Posterior cingulate gyrus (tissue), 11 donors: ENCODE results near the gene LGALS3BP.

Source experiments
- DNase-seq, 10 donors: peaks; one replicate each; pipeline versions ENCODE4 v3.0.0 to v3.0.0-alpha.2; 2020 to 2021; ENCODE audit warnings: mixed read lengths in 3 of 10
- intact Hi-C: fragments of 100-400 bp; cut with DNase I; formaldehyde crosslinking; loops from one replicate; pipeline ENCODE4 v1.15.1; 2023

Gene LGALS3BP

DNA sequence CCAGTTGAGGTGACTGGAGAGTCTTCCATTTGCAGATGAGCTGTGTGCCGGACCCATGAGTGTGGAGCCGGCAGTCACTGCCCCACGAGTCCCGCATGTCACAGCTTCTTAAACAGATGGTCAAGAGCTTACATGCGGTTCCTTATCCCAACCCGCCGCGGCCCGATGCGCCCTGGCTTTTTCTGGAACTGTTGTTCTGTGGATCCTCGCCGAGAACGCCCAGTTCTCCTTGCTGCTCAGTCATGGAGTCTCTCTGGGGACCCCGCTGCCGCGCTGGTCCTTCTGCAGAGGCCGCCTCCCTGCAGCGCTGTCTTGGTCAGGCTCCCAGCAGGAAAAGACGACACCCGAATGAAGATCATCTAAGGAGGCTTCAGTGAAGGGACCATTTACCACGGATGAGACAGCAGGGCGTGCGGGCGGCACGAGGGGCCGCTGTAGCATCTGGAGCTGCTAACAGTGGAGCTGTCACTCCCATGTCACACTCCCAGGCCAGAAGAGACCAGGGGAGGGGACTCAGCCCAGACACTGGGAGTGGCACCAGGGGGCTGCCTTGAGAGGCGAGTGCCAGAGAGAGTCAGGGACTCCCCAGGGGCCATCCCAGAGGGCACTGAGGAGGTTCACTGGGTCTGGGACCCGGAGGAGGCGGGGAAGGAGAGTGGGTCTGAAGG, 10.8 kb upstream of the LGALS3BP start:
- DNase-seq: peak in 5 of 10 donors; percentile 8 to 79 (median 67)

DNA sequence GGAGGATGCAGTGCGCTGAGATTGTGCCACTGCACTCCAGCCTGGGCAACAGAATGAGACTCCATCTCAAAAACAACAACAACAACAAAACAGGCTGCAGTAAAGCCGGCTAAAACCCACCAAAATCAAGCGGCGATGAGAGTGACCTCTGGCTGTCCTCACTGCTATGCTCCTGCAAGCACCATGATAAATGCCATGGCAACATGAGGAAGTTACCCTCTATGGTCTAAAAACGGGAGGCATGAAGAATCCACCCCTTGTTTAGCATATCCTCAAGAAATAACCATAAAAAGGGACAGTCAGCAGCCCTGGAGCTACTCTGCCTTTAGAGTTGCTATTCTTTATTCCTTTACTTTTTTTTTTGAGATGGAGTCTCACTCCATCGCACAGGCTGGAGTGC, 8.4 kb upstream of the LGALS3BP start:
- intact Hi-C loops: no loop called here
- DNase-seq: peak in 1 of 10 donors; percentile 44

More for the DNA sequence above, 10.8 kb upstream of the LGALS3BP start:
- intact Hi-C loops: no loop called here

DNA sequence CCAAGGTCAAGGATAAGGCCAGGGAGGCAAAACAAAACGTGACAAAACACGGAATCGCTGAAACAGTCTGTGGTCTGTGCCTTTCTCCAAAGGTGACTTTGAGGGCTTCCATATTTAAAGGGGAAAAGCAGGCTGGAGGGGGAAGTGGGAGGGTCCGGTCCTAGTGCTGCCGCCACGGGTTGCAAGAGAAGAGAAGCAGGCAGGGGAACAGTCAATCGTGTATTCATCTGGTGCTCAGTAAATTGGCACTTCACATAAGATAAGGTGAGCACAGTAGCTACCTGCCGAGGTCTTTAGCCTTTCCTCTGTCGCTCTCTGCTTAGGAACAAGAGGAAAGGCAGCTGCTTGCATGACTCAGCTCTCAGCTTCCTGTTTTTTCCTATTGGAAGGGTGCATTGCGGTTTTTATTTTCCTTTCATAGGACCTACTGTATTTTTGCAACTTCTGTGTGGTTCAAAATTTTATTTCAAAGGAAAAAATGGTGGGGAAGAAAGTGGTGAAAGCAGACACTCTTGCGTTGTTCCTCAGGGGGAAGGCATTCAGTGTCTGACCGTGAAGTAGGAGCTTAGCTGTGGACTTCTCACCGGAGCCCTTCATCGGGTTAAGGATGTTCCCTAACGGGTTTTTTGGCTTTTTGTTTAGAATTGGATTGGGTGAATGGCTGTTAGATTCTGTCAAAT, 7.1 kb upstream of the LGALS3BP start:
- intact Hi-C loops: no loop called here
- peak in 2 of 10 donors; percentile 74 to 75 for DNase-seq

- intact Hi-C loops: no loop called here
- no peak for DNase-seq
These were observed 6.4 kb upstream of the LGALS3BP start for GRCh38 chr17:78986048-78986648.

- DNase-seq: no peak
- intact Hi-C loops: no loop called here
These were observed 5.7 kb upstream of the LGALS3BP start for GRCh38 chr17:78985395-78985794.

GRCh38 chr17:78981010-78981888, 1.5 kb upstream of the LGALS3BP start:
- intact Hi-C loops: no loop called here
- no peak for DNase-seq

DNA sequence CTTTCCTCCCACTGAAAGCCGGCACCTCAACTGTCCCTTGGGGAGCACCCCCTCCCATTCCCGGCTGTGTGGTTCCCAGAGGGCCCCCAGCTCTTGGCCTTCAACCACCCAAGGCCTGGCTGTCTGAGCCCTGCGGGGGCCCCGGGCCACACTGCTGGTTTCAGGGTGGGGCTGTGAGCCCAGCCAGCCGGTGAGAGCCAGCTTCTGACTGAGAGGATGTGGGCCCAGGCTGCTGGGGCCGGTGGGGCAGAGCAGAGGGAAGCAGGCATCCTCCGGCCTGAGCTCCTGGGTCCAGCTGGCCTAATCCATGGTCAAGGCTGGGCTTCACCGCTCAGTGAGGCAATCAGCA, 875 bp upstream of the LGALS3BP start:
- intact Hi-C loops: no loop called here
- peak in 1 of 10 donors; percentile 70 for DNase-seq

DNA sequence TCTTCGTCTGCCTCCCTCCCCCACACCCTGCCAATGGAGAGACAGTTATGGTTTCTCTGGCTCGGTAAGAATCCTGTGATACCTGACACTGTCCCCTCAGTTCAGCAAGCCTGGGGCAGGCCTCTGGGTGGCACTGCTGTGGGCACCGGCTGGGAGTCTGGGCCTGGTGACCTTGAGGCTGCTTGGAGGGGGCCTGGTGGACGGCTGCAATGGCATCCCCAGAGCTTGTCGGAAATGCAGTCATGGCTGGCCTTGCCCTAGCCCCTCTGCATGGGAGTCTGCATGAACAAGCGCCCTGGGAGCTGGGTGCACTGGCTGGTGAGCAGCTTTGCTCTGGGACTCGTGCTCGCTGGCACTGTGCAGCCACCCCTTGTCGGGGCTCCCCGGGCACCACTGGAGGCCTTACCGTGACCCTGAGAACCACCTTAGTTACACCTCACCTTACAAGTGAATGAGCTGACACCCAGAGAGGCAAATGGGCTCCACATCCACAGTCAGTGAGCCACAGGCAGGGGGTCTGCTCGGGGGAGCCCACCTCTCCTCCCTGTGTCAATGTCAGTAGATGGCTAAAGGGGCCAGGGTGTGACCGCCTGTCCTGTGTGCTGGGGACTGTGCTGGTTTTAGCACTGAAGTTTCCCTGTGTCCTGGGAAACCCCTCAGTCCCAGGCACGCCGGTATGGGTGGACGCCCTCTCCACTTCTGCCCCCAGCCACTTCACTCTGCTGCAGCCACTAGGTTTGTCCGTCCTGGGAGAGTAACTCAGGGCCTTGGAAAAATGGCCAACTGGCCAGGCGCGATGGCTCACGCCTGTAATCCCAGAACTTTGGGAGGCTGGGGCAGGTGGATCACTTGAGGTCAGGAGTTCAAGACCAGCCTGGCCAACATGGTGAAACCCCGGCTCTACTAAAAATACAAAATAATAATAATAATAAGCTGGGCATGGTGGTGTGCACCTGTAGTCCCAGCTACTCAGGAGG, 1.4 kb downstream of the LGALS3BP start:
- DNase-seq: peak in 1 of 10 donors; percentile 77
- intact Hi-C loops: no loop called here

- no peak for DNase-seq
- intact Hi-C loops: no loop called here
These were observed 2.1 kb downstream of the LGALS3BP start for GRCh38 chr17:78977681-78977943.

- peak in 1 of 10 donors; percentile 75 for DNase-seq
- intact Hi-C loops: no loop called here
These were observed 2.6 kb downstream of the LGALS3BP start for GRCh38 chr17:78976907-78977680.

GRCh38 chr17:78974635-78975591, 4.8 kb downstream of the LGALS3BP start:
- intact Hi-C loops: no loop called here
- peak in 1 of 10 donors; percentile 78 for DNase-seq

DNA sequence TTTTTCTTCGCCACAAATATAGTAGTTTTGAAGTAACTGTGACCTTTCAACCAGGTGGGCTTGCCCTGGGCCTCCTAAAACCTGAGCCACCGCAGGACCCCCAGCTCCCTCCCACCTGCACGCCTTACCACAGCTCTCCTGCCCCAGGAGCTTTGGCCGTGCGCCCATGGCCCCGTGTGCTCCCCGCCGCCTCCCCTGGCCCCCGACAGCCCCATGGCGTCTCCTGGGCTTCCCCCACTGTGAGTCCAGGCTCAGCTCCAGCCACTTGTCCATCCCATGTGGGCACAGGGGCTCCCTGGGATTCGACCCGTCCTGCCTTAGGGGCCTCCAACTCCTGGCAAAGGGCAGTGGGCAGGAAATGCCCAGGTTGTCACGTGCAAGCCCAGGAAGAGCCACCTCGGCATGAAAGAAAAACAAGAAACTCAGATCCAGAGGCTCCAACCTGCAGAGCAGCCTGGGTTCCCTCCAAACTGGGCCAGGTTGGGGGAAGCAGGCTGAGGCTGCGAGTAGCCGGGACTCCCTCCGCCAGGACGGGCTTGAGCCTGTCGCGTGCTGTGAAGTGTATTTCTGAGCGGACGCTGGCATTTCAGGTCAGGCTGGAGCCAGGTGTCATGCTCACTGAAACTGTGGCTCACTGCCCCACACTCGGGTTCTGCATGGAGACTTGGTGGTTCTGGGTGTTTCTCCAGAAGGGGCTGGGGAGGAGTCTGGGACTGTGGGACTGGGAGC, 5.8 kb downstream of the LGALS3BP start:
- intact Hi-C loops: no loop called here
- no peak for DNase-seq

GRCh38 chr17:78973196-78973595, 6.5 kb downstream of the LGALS3BP start:
- no peak for DNase-seq
- intact Hi-C loops: no loop called here

GRCh38 chr17:78972507-78973105, 7.1 kb downstream of the LGALS3BP start:
- DNase-seq: no peak
- intact Hi-C loops: no loop called here

DNA sequence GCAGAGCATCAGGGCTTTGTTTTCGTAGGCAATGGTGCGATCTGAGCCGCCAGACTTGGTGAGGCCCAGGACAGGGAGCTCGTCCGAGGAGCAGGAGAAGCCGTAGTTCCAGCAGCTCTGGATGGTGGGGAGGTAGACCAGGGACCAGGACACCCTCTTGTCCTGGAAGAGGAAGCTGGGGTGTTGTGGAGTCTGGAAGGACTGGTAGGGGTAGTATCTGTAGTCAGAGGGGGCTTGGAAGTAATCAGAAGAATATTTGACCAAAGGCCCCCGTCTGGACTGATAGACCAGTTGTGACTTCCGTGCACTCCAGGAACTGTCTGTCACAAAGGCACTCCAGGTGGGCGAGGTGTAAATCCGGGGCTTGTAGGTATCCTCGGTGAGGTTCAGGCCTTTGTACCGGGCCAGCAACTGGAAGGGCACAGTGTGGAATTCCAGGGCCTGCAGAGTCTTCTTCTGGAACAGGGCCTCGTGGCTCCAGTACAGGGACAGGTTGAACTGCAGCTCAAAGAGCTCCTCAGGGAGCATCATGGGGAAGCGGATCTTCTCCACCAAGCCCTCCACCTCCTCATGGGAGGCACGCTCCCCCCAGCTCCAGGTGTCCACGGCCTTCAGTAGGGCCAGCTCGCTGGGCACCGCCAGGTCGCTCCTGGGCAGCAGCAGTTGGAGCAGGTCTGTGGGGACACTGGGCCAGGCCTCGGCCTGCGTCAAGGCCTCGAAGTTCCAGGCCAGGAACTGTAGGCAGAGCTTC, 7.8 kb downstream of the LGALS3BP start:
- DNase-seq: peak in 1 of 10 donors; percentile 63
- intact Hi-C loops: loop anchor here (1.0 kb wide), 2 partner anchors 46 to 106 kb away; no protein-coding TSS in a partner anchor
